NAMALWA (cell line): Measurements from ENCODE around the gene KLHDC8A.

Experiments used
- DNase-seq: peaks from one replicate; pipeline ENCODE4 v3.0.0-alpha.2; 2015; ENCODE audit warnings: low spot score

Gene KLHDC8A

GRCh38 chr1:205296154-205296553, 60.6 kb downstream of the KLHDC8A start:
- DNase-seq = no peak

- DNase-seq = no peak
Observed at GRCh38 chr1:205294934-205295333, 61.8 kb downstream of the KLHDC8A start.

- DNase-seq = no peak
Observed at GRCh38 chr1:205294175-205294917, 62.4 kb downstream of the KLHDC8A start.

- DNase-seq = no peak
Observed at GRCh38 chr1:205293350-205294074, 63.2 kb downstream of the KLHDC8A start.

GRCh38 chr1:205291596-205291995, 65.1 kb downstream of the KLHDC8A start:
- no peak for DNase-seq

- peak; percentile 100 for DNase-seq
Observed at GRCh38 chr1:205287767-205288559, 68.8 kb downstream of the KLHDC8A start.

GRCh38 chr1:205287076-205287475, 69.6 kb downstream of the KLHDC8A start:
- peak; percentile 39 for DNase-seq

- peak; percentile 85 for DNase-seq
Observed at GRCh38 chr1:205286335-205286950, 70.3 kb downstream of the KLHDC8A start.
